Measurements from ENCODE around the gene C5orf63.
"Not testable (repeated sequence)": the region's sequence is repeated elsewhere in the genome, so short reads cannot be mapped to it uniquely, and the experiment has no call there.

The C5orf63 gene

GRCh38 chr5:127072861-127073846 is at the start of gene C5orf63:
C5orf63 (minus strand) TSS chr5:127073502; CDS start chr5:127058995, 14,507 bp downstream.
- no peak for DNase-seq

- no peak for DNase-seq
These were observed 39.1 kb upstream of the C5orf63 start for GRCh38 chr5:127112347-127112864.

GRCh38 chr5:127111112-127111511 is 37.8 kb upstream of the C5orf63 start:
- DNase-seq = no peak

GRCh38 chr5:127108624-127109260 is 35.4 kb upstream of the C5orf63 start:
- DNase-seq = not testable (repeated sequence)

GRCh38 chr5:127101935-127102334 is 28.6 kb upstream of the C5orf63 start:
- DNase-seq = no peak

- DNase-seq = peak; percentile 81
These were observed 28.2 kb upstream of the C5orf63 start for GRCh38 chr5:127101533-127101932.

- DNase-seq = no peak
These were observed 24.9 kb upstream of the C5orf63 start for GRCh38 chr5:127098241-127098640.

GRCh38 chr5:127097278-127097677 is 24.0 kb upstream of the C5orf63 start:
- no peak for DNase-seq

GRCh38 chr5:127096328-127096993 is 23.2 kb upstream of the C5orf63 start:
- DNase-seq = no peak

- no peak for DNase-seq
These were observed 21.0 kb upstream of the C5orf63 start for GRCh38 chr5:127094161-127094814.

GRCh38 chr5:127092690-127093089 is 19.4 kb upstream of the C5orf63 start:
- peak; percentile 46 for DNase-seq

- no peak for DNase-seq
These were observed 15.9 kb upstream of the C5orf63 start for GRCh38 chr5:127089191-127089590.

- no peak for DNase-seq
These were observed 14.9 kb upstream of the C5orf63 start for GRCh38 chr5:127088251-127088650.

GRCh38 chr5:127086589-127086988 is 13.3 kb upstream of the C5orf63 start:
- DNase-seq = no peak

- no peak for DNase-seq
These were observed 12.5 kb upstream of the C5orf63 start for GRCh38 chr5:127085796-127086195.

- no peak for DNase-seq
These were observed 12.1 kb upstream of the C5orf63 start for GRCh38 chr5:127085371-127085770.

GRCh38 chr5:127084656-127085055 is 11.4 kb upstream of the C5orf63 start:
- no peak for DNase-seq

- no peak for DNase-seq
These were observed 10.4 kb upstream of the C5orf63 start for GRCh38 chr5:127083711-127084110.

- DNase-seq = peak; percentile 33
These were observed 6.7 kb upstream of the C5orf63 start for GRCh38 chr5:127079994-127080491.

- DNase-seq = no peak
These were observed 4.1 kb upstream of the C5orf63 start for GRCh38 chr5:127077366-127077765.

- no peak for DNase-seq
These were observed 3.2 kb upstream of the C5orf63 start for GRCh38 chr5:127076315-127077129.

GRCh38 chr5:127074466-127074865 is 1.2 kb upstream of the C5orf63 start:
- no peak for DNase-seq

Data from NCI-H187 treated with DMSO at 0.1 percent for 48 hours (cell line).